Measurements from ENCODE around the gene SNX5. TPM values are rescaled to one million over a fixed set of nuclear protein-coding genes. Genes with fewer than 3 reads are reported as not detected.

The SNX5 gene
- total RNA-seq, 1 donor from 2014 or later = 133 TPM

- no peak overlapping the region for H3K4me3 Mint-ChIP-seq
- H3K27ac Mint-ChIP-seq = no peak overlapping the region
- no peaks in the 10 kb centered on the region for H3K9me3 Mint-ChIP-seq
- H3K27me3 Mint-ChIP-seq (ENCODE audit: low read depth) = no peaks in the 10 kb centered on the region
- H3K4me1 Mint-ChIP-seq = peaks cover 1% of the 10 kb centered on the region
- no peak for DNase-seq (ENCODE audit: low spot score in 2 of 2, unreplicated experiment in 2 of 2)
- H3K36me3 Mint-ChIP-seq = no peaks in the 10 kb centered on the region
- TF ChIP-seq, protein P1, sequence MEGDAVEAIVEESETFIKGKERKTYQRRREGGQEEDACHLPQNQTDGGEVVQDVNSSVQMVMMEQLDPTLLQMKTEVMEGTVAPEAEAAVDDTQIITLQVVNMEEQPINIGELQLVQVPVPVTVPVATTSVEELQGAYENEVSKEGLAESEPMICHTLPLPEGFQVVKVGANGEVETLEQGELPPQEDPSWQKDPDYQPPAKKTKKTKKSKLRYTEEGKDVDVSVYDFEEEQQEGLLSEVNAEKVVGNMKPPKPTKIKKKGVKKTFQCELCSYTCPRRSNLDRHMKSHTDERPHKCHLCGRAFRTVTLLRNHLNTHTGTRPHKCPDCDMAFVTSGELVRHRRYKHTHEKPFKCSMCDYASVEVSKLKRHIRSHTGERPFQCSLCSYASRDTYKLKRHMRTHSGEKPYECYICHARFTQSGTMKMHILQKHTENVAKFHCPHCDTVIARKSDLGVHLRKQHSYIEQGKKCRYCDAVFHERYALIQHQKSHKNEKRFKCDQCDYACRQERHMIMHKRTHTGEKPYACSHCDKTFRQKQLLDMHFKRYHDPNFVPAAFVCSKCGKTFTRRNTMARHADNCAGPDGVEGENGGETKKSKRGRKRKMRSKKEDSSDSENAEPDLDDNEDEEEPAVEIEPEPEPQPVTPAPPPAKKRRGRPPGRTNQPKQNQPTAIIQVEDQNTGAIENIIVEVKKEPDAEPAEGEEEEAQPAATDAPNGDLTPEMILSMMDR (IDR thresholded peaks at IDR 0.05; ENCODE audit: unreplicated experiment) = no peak
Measured at GRCh38 chr20:17917832-17918618, 50.6 kb downstream of the SNX5 start.

- H3K4me3 Mint-ChIP-seq = no peak overlapping the region
- peaks cover 4% of the 10 kb centered on the region for H3K9me3 Mint-ChIP-seq
- no peak overlapping the region for H3K27ac Mint-ChIP-seq
- H3K4me1 Mint-ChIP-seq = peaks cover 1% of the 10 kb centered on the region
- TF ChIP-seq, protein P1 (IDR thresholded peaks at IDR 0.05; ENCODE audit: unreplicated experiment) = no peak
- no peaks in the 10 kb centered on the region for H3K36me3 Mint-ChIP-seq
- no peak for DNase-seq (ENCODE audit: low spot score in 2 of 2, unreplicated experiment in 2 of 2)
- no peaks in the 10 kb centered on the region for H3K27me3 Mint-ChIP-seq (ENCODE audit: low read depth)
Measured at GRCh38 chr20:17916433-17916891, 52.1 kb downstream of the SNX5 start.

DNA sequence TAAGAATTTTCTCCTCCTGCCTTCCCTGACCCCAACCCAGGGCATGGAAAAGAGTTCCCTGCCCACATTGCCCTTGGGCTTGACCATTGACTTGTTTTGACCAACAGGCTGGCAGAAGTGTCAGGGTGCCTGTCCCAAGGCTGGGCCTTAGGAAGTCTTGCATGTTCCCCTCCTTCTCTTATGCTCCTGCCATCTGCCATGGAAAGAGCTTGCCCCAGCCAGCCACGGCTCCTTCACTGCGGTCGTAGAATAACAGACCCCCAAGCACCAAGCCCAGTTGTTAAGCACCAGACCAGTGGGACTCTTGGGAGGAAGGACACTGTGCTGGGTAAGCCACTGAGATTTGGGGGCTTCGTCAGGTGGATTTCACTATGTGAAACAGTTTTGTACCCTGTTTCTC lies 53.6 kb downstream of the SNX5 start:
- Mint-ChIP-seq H3K36me3 (no peaks in the 10 kb centered on the region), H3K27me3 (ENCODE audit: low read depth) (no peaks in the 10 kb centered on the region), H3K4me1 (peaks cover 15% of the 10 kb centered on the region), H3K9me3 (peaks cover 11% of the 10 kb centered on the region), H3K27ac (no peak overlapping the region), H3K4me3 (no peak overlapping the region)
- TF ChIP-seq, protein P1 (IDR thresholded peaks at IDR 0.05; ENCODE audit: unreplicated experiment) = no peak
- DNase-seq (ENCODE audit: low spot score in 2 of 2, unreplicated experiment in 2 of 2) = no peak

DNA sequence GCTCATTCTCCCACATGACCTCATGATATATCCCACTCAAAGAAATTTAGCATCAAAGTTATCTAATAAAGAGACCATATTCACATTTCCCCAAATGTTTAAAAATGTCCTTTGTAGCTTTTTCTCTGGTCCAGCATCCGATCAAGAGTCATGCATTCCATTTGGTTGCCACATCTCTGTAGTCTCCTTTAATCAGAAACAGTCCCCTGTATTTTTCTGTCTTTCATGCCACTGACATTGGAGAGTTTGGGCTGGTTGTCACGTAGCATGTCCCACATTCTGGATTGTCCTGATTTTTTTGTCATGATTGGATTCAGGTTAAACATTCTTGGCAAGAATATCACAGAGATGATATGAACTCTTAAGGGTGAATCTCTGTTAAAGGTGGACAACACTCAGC lies 55.7 kb downstream of the SNX5 start:
- Mint-ChIP-seq H3K4me1 (peaks cover 25% of the 10 kb centered on the region), H3K27me3 (ENCODE audit: low read depth) (no peaks in the 10 kb centered on the region), H3K9me3 (peaks cover 11% of the 10 kb centered on the region), H3K4me3 (no peak overlapping the region), H3K36me3 (no peaks in the 10 kb centered on the region), H3K27ac (no peak overlapping the region)
- TF ChIP-seq, protein P1 (IDR thresholded peaks at IDR 0.05; ENCODE audit: unreplicated experiment) = no peak
- no peak for DNase-seq (ENCODE audit: low spot score in 2 of 2, unreplicated experiment in 2 of 2)

- Mint-ChIP-seq H3K9me3 (peaks cover 11% of the 10 kb centered on the region), H3K27me3 (ENCODE audit: low read depth) (no peaks in the 10 kb centered on the region), H3K36me3 (no peaks in the 10 kb centered on the region), H3K4me1 (peaks cover 25% of the 10 kb centered on the region), H3K4me3 (no peak overlapping the region), H3K27ac (no peak overlapping the region)
- DNase-seq (ENCODE audit: low spot score in 2 of 2, unreplicated experiment in 2 of 2) = no peak
- TF ChIP-seq, protein P1 (IDR thresholded peaks at IDR 0.05; ENCODE audit: unreplicated experiment) = no peak
Measured at GRCh38 chr20:17911927-17912326, 56.7 kb downstream of the SNX5 start.

All from mesothelial cell of epicardium (in vitro differentiated cells).